HG03045 (cell line): Measurements from ENCODE around the gene EEPD1.
"Not testable (repeated sequence)": the region's sequence is repeated elsewhere in the genome, so short reads cannot be mapped to it uniquely, and the experiment has no call there.

Source experiments
- ATAC-seq: cut with Tn5 transposase; IDR thresholded peaks from one replicate; pipeline ENCODE4 v1.9.1; 2021; ENCODE audit warnings: mild to moderate bottlenecking, moderate library complexity; ENCODE audit not compliant: unreplicated experiment

The EEPD1 gene

DNA sequence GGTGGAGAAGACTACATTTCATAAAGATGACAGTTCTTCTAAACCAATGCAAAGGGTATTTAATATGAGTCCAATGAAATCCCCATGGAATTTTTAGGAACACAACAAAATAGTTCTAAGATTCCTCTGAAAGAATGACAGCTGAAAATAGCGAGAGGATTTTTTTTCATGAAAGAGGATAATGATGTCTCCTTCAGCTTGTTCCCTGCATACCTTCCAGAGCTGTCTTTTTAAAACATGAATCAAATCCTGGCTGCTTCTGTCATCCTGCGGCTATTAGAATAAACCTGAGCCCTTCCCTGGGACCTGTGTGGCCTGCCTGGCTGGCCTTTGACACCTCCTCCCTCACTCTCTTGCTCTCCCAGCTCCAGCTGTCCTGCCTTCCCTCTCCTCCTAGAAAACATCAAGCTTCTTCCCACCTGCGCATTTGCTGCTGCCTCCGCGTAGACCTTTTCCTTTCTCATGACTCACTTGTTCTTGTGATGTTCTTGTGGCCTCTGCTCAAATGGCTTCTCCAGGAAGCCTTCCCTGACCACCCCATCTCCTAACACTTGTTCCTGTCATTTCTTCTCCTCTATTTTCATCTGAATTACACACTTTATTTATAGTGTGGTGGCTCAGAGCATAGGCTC, 57.4 kb downstream of the EEPD1 start:
- ATAC-seq: no peak

DNA sequence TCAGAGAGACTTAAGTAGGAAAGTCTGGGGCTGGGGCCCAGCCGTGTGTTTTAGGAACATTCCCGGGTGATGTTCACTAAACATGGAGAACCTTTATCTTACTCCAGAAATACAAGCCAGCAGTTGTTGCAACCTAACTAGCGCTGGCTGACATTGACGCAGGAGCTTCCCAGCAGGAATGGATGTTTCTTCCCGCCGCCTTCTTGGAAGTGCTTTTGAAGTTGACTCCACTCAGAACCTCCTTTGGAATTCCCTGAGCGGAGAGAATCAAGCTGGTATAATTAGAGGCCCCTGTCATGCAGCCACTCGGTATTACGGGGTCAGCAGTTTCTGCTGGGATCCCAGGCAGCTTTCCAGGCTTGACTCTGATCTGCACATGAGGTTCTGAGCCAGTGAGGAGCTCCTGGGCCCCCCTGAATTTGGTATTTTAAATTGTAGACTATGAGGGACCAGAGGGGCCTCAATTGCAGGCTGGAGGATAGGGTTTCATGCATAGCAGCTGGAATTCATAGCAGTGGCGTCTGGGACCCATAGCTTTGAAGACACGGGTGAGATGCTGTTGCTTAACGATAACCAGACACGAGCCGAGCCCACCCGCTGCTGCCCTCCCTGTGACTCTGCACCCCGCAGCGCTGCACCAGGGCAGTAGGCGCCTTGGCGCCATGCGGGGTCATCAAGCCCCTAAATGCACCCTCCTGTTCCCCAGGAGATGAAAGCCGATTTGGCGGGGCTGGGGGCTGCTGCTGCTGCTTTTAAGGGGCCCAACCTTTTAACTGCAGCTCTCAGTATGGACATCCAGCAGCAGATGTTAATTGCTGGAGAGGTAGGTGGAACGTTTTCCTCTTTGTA, 61.8 kb downstream of the EEPD1 start:
- no peak for ATAC-seq

DNA sequence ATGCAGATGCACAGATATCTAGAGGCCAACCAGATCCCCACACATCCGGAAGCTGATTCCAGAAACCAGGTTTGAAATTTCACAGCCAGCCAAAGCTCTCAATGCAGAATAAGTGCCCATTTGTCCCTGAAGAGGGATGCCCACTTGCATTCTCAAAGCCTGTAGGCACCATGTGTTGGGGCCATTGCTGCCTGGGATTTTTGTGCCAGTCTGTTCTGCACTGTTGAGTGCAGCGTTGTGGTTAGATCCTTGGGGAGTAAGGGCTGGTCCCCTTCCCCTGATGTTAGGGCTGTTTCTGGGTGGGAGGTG, 62.4 kb downstream of the EEPD1 start:
- no peak for ATAC-seq

- no peak for ATAC-seq
Measured at GRCh38 chr7:36216063-36216684, 63.1 kb downstream of the EEPD1 start.

DNA sequence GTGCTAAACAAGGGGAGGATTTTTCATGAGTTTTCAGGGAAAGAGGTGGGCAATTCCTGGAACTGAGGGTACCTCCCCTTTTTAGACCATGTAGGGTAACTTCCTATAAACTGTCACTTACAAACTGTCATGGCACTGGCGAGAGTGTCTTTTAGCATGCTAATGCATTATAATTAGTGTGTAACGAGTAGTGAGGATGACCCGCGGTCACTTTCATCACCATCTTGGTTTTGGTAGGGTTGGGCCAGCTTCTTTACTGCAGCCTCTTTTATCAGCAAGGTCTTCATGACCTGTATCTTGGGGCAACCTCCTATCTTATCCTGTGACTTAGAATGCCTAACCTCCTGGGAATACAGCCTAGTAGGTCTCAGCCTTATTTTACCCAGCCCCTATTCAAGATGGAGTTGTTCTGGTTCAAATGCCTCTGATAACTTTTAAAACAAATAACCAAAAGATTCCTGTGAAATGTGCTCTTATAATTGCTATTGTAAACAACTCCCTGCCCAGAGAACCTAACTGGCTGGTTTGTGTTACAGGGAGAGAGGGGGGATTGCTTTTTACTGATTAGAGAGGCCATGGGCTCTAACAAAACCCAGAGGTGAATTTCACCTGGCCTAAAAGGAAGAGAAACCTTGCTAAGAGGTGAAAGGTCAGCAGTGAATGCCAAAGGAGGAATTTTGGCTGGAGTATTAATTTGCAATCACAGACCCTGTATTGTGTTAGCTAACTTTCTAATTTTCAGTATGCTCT, 64.3 kb downstream of the EEPD1 start:
- no peak for ATAC-seq

DNA sequence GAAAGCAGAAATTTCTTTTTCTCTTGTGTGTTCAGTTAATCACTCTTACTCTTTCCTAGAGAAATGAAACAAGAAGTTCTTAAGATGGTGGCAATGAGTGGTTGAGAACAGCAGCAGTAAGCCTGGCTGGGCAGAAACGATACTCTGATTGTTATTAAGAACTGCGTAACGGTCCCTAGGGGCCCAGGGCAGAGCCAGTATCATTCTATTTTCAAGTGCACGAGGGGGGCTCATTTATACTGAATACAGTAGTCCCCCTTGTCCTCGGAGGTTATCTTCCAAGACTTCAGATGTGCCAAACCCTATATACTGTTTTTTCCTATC, 64.9 kb downstream of the EEPD1 start:
- ATAC-seq: no peak

DNA sequence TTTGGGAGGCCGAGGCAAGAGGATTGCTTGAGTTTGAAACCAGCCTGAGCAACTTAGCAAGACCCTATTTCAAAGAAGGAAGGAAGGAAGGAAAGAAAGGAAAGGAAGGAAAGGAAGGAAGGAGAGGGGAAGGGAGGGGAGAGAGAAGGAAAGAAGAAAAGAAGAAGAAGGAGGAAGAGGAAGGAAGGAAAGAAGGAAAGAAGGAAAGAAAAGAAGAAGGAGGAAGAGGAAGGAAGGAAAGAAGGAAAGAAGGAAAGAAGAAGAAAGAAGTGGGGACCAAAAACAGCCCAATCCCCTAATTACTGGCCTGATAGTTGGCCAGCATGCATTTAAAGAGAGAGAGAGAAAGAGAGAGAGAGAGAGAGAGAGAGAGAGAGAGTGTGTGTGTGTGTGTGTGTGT, 66.4 kb downstream of the EEPD1 start:
- no peak for ATAC-seq

- no peak for ATAC-seq
Measured at GRCh38 chr7:36223851-36224250, 70.8 kb downstream of the EEPD1 start.

DNA sequence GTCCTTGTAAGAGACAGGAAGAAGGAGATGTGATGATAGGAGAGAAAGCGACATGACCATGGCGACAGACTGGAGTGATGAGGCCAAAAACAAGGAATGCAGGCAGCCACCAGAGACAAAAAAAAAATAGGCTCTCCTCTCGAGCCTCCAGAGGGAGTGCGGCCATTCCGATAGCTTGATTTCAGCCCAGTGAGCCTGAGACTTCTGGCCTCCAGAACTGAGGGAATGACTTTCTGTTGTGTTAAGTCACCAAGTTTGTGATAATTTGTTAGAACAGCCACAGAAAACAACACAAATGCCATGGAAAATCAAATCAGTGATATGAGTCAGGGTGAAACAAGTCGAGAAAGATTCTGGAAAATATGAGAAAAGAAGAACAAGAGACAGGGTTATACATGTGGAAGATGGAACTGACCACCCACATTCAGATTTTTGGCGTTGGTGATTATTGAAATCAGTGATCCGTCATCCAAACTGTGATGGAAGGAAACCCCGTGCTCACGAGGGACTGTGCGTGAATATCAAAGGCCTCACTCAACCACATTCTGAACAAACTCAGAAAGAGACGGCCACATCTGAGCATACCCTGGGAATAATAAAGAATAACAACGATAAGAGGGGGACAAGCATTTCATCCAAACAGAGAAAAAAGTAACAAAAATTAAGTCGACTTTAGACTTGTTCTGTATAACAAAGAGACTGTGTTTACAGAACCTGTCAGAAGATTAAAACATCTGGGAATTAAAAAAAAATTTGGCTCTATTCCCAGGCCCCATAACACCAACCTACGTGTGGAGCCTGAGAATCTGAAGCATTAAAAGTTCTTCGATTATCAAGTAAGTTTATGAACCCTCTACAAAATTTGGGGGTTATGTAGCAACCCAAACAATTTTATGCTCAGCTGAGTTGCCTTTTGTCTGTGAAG, 72.1 kb downstream of the EEPD1 start:
- no peak for ATAC-seq

GRCh38 chr7:36226151-36226550, 73.1 kb downstream of the EEPD1 start:
- ATAC-seq: no peak

GRCh38 chr7:36227223-36227622, 74.2 kb downstream of the EEPD1 start:
- no peak for ATAC-seq

GRCh38 chr7:36228039-36228438, 75.0 kb downstream of the EEPD1 start:
- ATAC-seq: no peak

- no peak for ATAC-seq
Measured at GRCh38 chr7:36231406-36231805, 78.4 kb downstream of the EEPD1 start.

DNA sequence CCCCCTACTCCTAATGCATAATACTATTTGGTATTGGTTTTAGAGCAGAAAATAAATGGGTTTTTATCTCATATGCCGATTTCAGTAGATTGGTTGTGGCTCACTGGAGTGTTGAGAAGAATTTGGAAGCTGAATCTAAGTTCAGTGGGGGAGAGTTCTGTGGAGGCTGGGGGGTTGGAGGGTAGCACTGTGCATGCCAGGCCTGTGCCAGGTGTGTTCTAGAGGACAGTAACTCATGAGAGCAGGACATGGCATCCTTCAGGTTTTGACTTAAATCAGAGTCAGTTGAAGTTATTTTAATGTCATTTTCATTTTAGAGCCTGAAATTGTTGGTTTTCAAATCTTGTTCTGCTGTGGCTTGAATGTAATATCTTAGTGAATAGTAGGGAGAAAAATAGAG, 79.5 kb downstream of the EEPD1 start:
- ATAC-seq: no peak

GRCh38 chr7:36232971-36233550, 80.0 kb downstream of the EEPD1 start:
- no peak for ATAC-seq

- no peak for ATAC-seq
Measured at GRCh38 chr7:36236073-36236472, 83.0 kb downstream of the EEPD1 start.

DNA sequence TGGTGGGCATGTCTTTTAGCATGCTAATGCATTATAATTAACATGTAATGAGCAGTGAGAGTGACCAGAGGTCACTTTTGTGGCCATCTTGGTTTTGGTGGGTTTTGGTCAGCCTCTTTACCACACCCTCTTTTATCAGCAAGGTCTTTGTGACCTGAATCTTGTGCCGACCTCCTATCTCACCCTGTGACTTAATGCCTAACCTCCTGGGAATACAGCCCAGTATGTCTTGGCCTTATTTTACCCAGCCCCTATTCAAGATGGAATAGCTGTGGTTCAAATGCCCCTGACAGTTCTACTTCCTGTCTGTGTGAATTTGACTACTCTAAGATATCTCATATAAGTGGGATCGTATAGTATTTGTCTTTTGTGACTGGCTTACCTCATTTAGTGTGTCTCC, 85.1 kb downstream of the EEPD1 start:
- no peak for ATAC-seq

DNA sequence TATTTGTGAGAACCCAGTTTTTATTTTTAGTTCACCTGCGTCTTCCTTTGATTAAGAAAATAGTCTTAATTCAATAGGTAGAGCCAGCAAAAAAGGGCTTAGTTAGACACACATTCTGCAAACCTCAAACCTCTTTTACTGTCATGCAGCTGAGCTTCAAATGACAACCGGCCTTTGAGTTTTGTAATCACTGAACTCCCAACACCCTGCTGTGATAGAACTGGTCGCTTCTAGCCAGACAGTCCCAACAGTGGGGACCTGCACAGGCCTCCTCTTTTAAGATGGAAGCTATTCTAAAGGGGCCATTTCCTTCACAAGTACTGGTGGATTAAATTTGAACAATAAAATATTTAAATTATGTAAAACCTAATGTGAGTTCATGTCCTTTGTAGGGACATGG, 90.3 kb downstream of the EEPD1 start:
- not testable (repeated sequence) for ATAC-seq

DNA sequence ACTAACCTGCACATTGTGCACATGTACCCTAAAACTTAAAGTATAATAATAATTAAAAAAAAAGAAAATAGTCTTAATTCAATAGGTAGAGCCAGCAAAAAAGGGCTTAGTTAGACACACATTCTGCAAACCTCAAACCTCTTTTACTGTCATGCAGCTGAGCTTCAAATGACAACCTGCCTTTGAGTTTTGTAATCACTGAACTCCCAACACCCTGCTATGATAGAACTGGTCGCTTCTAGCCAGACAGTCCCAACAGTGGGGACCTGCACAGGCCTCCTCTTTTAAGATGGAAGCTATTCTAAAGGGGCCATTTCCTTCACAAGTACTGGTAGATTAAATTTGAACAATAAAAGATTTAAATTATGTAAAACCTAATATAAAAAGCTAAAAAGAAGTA, 90.9 kb downstream of the EEPD1 start:
- ATAC-seq: not testable (repeated sequence)

DNA sequence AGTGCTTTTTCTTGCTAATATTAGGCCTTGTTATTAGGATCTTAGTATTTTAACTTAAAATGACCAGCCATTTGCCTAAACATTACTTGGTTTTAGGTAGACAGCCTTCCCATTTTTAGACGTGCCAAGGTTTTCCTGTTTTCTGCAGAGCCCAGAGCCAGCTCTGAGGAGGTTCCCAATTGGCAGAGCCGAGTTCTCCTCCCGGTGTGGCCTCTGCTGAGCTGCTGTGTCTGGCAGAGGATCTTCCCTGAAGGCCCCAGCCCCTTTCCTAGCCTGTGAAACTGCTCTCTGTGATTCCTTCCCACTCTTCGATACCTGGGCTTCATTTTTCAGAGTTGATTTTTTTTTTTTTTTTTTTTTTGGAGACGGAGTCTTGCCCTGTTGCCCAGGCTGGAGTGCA, 91.4 kb downstream of the EEPD1 start:
- no peak for ATAC-seq
